ENCODE data around the gene HLF.
A peak's percentile ranks its signal among the peaks of the same experiment; 100 is the strongest.

Gene HLF

DNA sequence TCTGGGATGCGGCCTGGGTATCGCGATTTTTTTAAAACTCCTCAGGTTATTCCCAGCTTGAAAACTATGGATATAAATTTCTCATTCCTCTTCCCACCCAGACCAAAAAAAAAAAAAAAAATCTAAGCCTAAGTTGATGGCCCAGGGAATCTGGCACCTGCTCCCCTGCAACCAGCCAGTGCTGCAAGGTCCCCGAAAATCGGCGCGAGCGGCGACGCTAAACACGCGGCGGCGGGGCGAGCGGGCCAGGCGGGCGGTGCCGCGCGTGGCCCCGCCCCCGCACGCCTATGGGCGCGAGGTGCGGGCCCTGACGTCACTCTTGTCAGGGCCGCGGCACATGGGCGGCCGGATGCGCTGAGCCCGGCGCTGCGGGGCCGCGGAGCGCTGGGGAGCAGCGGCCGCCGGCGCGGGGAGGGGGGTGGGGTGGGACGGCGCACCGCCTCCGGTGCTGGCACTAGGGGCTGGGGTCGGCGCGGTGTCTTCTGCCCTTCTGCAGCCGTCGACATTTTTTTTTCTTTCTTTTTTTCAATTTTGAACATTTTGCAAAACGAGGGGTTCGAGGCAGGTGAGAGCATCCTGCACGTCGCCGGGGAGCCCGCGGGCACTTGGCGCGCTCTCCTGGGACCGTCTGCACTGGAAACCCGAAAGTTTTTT is at the start of gene HLF:
Gene HLF, plus strand, starts transcription at position 316 of the 654 bp plus-strand sequence. CDS start 525 bp downstream, outside the sequence.
- peak; percentile 53 for DNase-seq (ENCODE audit: insufficient read length, low spot score)

DNA sequence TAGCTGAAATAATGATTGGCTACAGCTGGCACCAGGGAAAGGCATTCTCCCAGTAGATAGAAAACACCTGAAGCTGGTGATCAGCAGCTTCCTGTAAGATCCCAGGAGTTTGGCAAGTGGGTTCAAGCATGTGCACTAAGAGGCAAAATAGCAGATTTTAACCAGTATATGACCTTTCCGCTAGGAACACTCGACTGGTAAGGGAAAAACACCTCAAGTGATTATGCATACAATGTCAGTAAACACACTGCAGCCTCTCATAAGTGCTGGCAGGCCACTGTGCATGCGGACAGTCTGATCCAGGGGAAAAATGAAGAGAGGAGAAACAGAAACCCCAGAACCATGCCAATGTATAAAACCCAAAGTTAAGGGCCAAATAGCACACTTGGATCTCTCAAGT is 49.0 kb upstream of the HLF start:
- DNase-seq (ENCODE audit: insufficient read length, low spot score) (no peak), FAIRE-seq (no peak)
- TF ChIP-seq, protein P1, sequence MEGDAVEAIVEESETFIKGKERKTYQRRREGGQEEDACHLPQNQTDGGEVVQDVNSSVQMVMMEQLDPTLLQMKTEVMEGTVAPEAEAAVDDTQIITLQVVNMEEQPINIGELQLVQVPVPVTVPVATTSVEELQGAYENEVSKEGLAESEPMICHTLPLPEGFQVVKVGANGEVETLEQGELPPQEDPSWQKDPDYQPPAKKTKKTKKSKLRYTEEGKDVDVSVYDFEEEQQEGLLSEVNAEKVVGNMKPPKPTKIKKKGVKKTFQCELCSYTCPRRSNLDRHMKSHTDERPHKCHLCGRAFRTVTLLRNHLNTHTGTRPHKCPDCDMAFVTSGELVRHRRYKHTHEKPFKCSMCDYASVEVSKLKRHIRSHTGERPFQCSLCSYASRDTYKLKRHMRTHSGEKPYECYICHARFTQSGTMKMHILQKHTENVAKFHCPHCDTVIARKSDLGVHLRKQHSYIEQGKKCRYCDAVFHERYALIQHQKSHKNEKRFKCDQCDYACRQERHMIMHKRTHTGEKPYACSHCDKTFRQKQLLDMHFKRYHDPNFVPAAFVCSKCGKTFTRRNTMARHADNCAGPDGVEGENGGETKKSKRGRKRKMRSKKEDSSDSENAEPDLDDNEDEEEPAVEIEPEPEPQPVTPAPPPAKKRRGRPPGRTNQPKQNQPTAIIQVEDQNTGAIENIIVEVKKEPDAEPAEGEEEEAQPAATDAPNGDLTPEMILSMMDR (IDR thresholded peaks at IDR 0.05; ENCODE audit: insufficient read depth, missing control alignments): no peak

More for the DNA sequence above, at the start of gene HLF:
- no peak for FAIRE-seq
- TF ChIP-seq, protein P1 (IDR thresholded peaks at IDR 0.05; ENCODE audit: insufficient read depth, missing control alignments): no peak

- no peak for DNase-seq (ENCODE audit: insufficient read length, low spot score)
- TF ChIP-seq, protein P1 (IDR thresholded peaks at IDR 0.05; ENCODE audit: insufficient read depth, missing control alignments): no peak
- no peak for FAIRE-seq
These were observed 47.9 kb upstream of the HLF start for GRCh38 chr17:55216888-55217287.

DNA sequence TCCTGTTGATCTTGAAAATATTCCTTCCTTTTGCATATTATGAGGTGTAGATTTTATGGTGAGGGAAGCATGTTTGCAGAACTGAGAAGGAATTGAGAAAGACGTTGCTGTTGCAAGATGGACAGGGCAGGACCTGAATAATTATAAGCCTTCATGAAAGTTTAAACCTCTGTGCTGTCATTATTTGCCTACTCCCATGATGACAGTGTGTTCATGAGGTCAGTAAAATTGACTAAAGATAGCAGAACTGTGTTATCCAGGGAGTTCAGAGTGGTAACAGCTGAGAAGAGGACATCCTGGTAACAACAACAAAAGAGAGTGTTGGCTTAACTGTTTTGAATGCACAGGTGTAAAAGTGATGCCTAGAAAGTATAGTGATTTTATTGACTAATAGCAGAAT is 45.3 kb upstream of the HLF start:
- FAIRE-seq (no peak), DNase-seq (ENCODE audit: insufficient read length, low spot score) (no peak)
- TF ChIP-seq, protein P1 (IDR thresholded peaks at IDR 0.05; ENCODE audit: insufficient read depth, missing control alignments): no peak

DNA sequence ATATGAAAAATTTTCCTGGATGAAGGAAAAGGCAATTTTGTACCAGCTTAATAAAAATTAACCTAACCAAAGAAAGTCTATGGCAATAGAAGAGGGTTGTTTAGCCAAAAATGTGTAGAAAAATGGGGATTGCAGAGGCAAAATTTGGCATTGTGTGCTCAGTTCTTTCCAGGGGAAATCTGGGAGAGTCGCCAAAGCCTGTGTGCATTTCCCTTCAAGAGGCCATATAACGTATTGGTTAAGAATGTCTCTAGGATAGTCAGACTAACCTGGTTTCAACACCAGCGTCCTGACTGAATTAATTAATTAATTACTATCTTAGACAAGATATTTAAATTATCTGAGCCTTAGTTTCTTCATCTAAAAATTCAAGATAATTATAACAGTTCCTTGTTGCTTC is 44.8 kb upstream of the HLF start:
- TF ChIP-seq, protein P1 (IDR thresholded peaks at IDR 0.05; ENCODE audit: insufficient read depth, missing control alignments): no peak
- DNase-seq (ENCODE audit: insufficient read length, low spot score) (no peak), FAIRE-seq (no peak)

- DNase-seq (ENCODE audit: insufficient read length, low spot score) (no peak), FAIRE-seq (no peak)
- TF ChIP-seq, protein P1 (IDR thresholded peaks at IDR 0.05; ENCODE audit: insufficient read depth, missing control alignments): no peak
These were observed 41.2 kb upstream of the HLF start for GRCh38 chr17:55223524-55223923.

- FAIRE-seq (no peak), DNase-seq (ENCODE audit: insufficient read length, low spot score) (no peak)
- TF ChIP-seq, protein P1 (IDR thresholded peaks at IDR 0.05; ENCODE audit: insufficient read depth, missing control alignments): no peak
These were observed 40.0 kb upstream of the HLF start for GRCh38 chr17:55224746-55225145.
